CD4-positive, alpha-beta T cell (primary cell): ENCODE measurements around the gene PLA2G15. TPM values are rescaled to one million over a fixed set of nuclear protein-coding genes. Genes with fewer than 3 reads are reported as not detected.

Source experiments
- ATAC-seq: fragments of 200-7000 bp; cut with Tn5 transposase; one replicate; pipeline ENCODE4 v1.10.0; 2022; ENCODE audit warnings: mild to moderate bottlenecking; ENCODE audit not compliant: poor library complexity
- CTCF ChIA-PET: fragments of 350-600 bp; sonication (Branson Sonifier 250); formaldehyde crosslinking; loops from one replicate; lab custom pipeline; 2021; ENCODE audit warnings: antibody characterized with exemption, inconsistent platforms; lab: Charles Lee
- POLR2A ChIA-PET: fragments of 350-600 bp; sonication (Branson Sonifier 250); formaldehyde crosslinking; loops from one replicate; lab custom pipeline; 2021; ENCODE audit warnings: antibody characterized with exemption, inconsistent platforms; lab: Charles Lee
- DNase-seq, 14 experiments: peaks; one replicate each; pipeline ENCODE4 v3.0.0-alpha.2; 2013 to 2020; ENCODE audit warnings: mixed read lengths in 2 of 14
- H3K27ac ChIP-seq, 2 donors: one replicate each; pipeline versions ENCODE4 v1.5.1 to v1.7.0; 2013; ENCODE audit warnings: low read length in 2 of 2, low read depth in 1 of 2, mild to moderate bottlenecking in 1 of 2
- H3K27me3 ChIP-seq, 2 experiments: 1 replicate in 1 of 2; 2 replicates in 1 of 2; pipeline versions ENCODE4 v1.6.1 to v1.7.0; 2013; ENCODE audit warnings: low read length in 2 of 2, control low read depth in 1 of 2, mild to moderate bottlenecking in 1 of 2, moderate library complexity in 1 of 2; ENCODE audit not compliant: insufficient read depth in 2 of 2, control insufficient read depth in 1 of 2
- H3K36me3 ChIP-seq: one replicate; pipeline ENCODE4 v1.6.1; 2013; ENCODE audit warnings: low read length, control low read depth; ENCODE audit not compliant: insufficient read depth
- H3K4me1 ChIP-seq: one replicate; pipeline ENCODE4 v1.6.1; 2013; ENCODE audit warnings: low read length, control low read depth; ENCODE audit not compliant: insufficient read depth
- H3K4me3 ChIP-seq: one replicate; pipeline ENCODE4 v1.5.1; 2013; ENCODE audit warnings: mild to moderate bottlenecking, low read length, moderate library complexity
- H3K9me3 ChIP-seq, 2 experiments: 1 replicate in 1 of 2; 2 replicates in 1 of 2; pipeline versions ENCODE4 v1.6.1 to v1.7.0; 2013; ENCODE audit warnings: low read length in 2 of 2, mild to moderate bottlenecking in 2 of 2, control low read depth in 1 of 2, moderate library complexity in 1 of 2; ENCODE audit not compliant: control insufficient read depth in 1 of 2, insufficient read depth in 1 of 2
- H3K27ac Mint-ChIP-seq: one replicate; pipeline ENCODE4 v1.8.0; 2020; ENCODE audit warnings: mixed read lengths
- H3K27me3 Mint-ChIP-seq: one replicate; pipeline ENCODE4 v1.8.0; 2021; ENCODE audit warnings: mixed read lengths
- H3K36me3 Mint-ChIP-seq: one replicate; pipeline ENCODE4 v1.8.0; 2021; ENCODE audit warnings: low read depth, mixed read lengths
- H3K4me1 Mint-ChIP-seq: one replicate; pipeline ENCODE4 v1.8.0; 2021; ENCODE audit warnings: low read depth, mixed read lengths
- H3K4me3 Mint-ChIP-seq: one replicate; pipeline ENCODE4 v1.8.0; 2020; ENCODE audit warnings: mild to moderate bottlenecking, mixed read lengths
- H3K9me3 Mint-ChIP-seq: one replicate; pipeline ENCODE4 v1.8.0; 2020; ENCODE audit warnings: mixed read lengths
- CTCF ChIP-seq: fragments of 200-600 bp; IDR thresholded peaks from one replicate; pipeline ENCODE4 v1.8.0; 2022; ENCODE audit warnings: antibody characterized with exemption, mild to moderate bottlenecking
- intact Hi-C, 2 experiments: fragments of 100-400 bp; cut with DNase I in 1 of 2; cut with micrococcal nuclease in 1 of 2; formaldehyde crosslinking; loops; one replicate each; pipeline versions ENCODE4 v1.15.1 to v1.9.0; 2023 to 2025; cut with DNase I, micrococcal nuclease
- total RNA-seq, 174 experiments: library from RNA in 2 of 174; stranded (reverse) in 2 of 174; gene quantifications; one replicate each; pipeline ENCODE4 v1.2.3 and lab custom pipeline; 2021 to 2026

The PLA2G15 gene
- total RNA-seq, 2 experiments from 2014 or later: 4.3 to 4.7 TPM

- no peak for DNase-seq
- H3K4me1 ChIP-seq: no peaks in the 10 kb centered on the region
- peaks cover 55% of the 10 kb centered on the region for H3K36me3 ChIP-seq
- no peak for ATAC-seq
- no peaks in the 10 kb centered on the region for H3K9me3 ChIP-seq
- no peaks in the 10 kb centered on the region for H3K9me3 Mint-ChIP-seq
- ChIA-PET CTCF (interaction anchor here (0.5 to 2.3 kb wide), 6 partner anchors 10 to 123 kb away, joined by 3 to 7 read pairs (median 4); no protein-coding TSS in a partner anchor), POLR2A (interaction anchor here (0.6 to 0.7 kb wide), 2 partner anchors 11 to 217 kb away, joined by 3 to 4 read pairs; no protein-coding TSS in a partner anchor)
- H3K27me3 Mint-ChIP-seq: no peaks in the 10 kb centered on the region
- no peak for TF ChIP-seq CTCF
- H3K4me3 ChIP-seq: no peak overlapping the region
- H3K27ac Mint-ChIP-seq: peak overlapping the region; percentile 65
- no peak overlapping the region for H3K27ac ChIP-seq
- intact Hi-C loops: no loop called here
- H3K4me1 Mint-ChIP-seq: peaks cover 32% of the 10 kb centered on the region
- no peaks in the 10 kb centered on the region for H3K27me3 ChIP-seq
- H3K36me3 Mint-ChIP-seq: peaks cover 56% of the 10 kb centered on the region
- H3K4me3 Mint-ChIP-seq: no peak overlapping the region
These were observed 27.7 kb upstream of the PLA2G15 start for GRCh38 chr16:68217506-68217905.

- Mint-ChIP-seq H3K4me1 (peaks cover 24% of the 10 kb centered on the region), H3K27ac (peak overlapping the region; percentile 79), H3K4me3 (no peak overlapping the region), H3K27me3 (no peaks in the 10 kb centered on the region), H3K9me3 (no peaks in the 10 kb centered on the region), H3K36me3 (peaks cover 54% of the 10 kb centered on the region)
- Histone ChIP-seq H3K27ac (peak overlapping the region in 1 of 2 donors; percentile 35), H3K27me3 (no peaks in the 10 kb centered on the region), H3K36me3 (peaks cover 58% of the 10 kb centered on the region), H3K4me3 (no peak overlapping the region), H3K9me3 (no peaks in the 10 kb centered on the region), H3K4me1 (no peaks in the 10 kb centered on the region)
- TF ChIP-seq CTCF: no peak
- intact Hi-C loops: no loop called here
- ChIA-PET CTCF (interaction anchor here (0.8 kb wide), 2 partner anchors 64 to 403 kb away, joined by 3 read pairs; no protein-coding TSS in a partner anchor), POLR2A (interaction anchor here (0.7 kb wide), 1 partner anchor 284 kb away, joined by 4 read pairs; no protein-coding TSS in a partner anchor)
- ATAC-seq (no peak), DNase-seq (no peak)
These were observed 25.3 kb upstream of the PLA2G15 start for GRCh38 chr16:68219725-68220351.

- Mint-ChIP-seq H3K27me3 (no peaks in the 10 kb centered on the region), H3K4me3 (no peak overlapping the region), H3K9me3 (no peaks in the 10 kb centered on the region), H3K36me3 (peaks cover 43% of the 10 kb centered on the region), H3K27ac (peak overlapping the region; percentile 69), H3K4me1 (peaks cover 36% of the 10 kb centered on the region)
- Histone ChIP-seq H3K27me3 (no peaks in the 10 kb centered on the region), H3K27ac (no peak overlapping the region), H3K4me3 (no peak overlapping the region), H3K4me1 (peaks cover 19% of the 10 kb centered on the region), H3K36me3 (peaks cover 69% of the 10 kb centered on the region), H3K9me3 (no peaks in the 10 kb centered on the region)
- no peak for ATAC-seq
- POLR2A ChIA-PET: interaction anchor here (1.1 kb wide), 1 partner anchor 8 kb away, joined by 3 read pairs; no protein-coding TSS in a partner anchor
- intact Hi-C loops: no loop called here
- CTCF ChIA-PET: interaction anchor here (1.4 kb wide), 1 partner anchor 52 kb away, joined by 3 read pairs; no protein-coding TSS in a partner anchor
- no peak for DNase-seq
- TF ChIP-seq CTCF: no peak
These were observed 22.1 kb upstream of the PLA2G15 start for GRCh38 chr16:68223072-68223471.
